SK-N-SH treated with all-trans-retinoic acid at 6 μM for 48 hours (cell line): ENCODE measurements around the gene NDE1.
"Not testable (repeated sequence)": the region's sequence is repeated elsewhere in the genome, so short reads cannot be mapped to it uniquely, and the experiment has no call there.

Experiments
- PATZ1 ChIP-seq: fragments of 250-450 bp; sonication (Bioruptor Pico); IDR thresholded peaks from 2 replicates; pipeline ENCODE4 v1.8.0; 2020; ENCODE audit warnings: mild to moderate bottlenecking, moderate library complexity, borderline replicate concordance
- POU6F1 ChIP-seq: fragments of 250-450 bp; sonication (Bioruptor Pico); IDR thresholded peaks from 2 replicates; pipeline ENCODE4 v1.8.0; 2021; ENCODE audit warnings: low read depth, mild to moderate bottlenecking, moderate library complexity, borderline replicate concordance
- RARB ChIP-seq: fragments of 250-450 bp; sonication (Bioruptor Pico); IDR thresholded peaks from 2 replicates; pipeline ENCODE4 v1.8.0; 2021; ENCODE audit warnings: mild to moderate bottlenecking, moderate library complexity
- ZC3H10 ChIP-seq: fragments of 250-450 bp; sonication (Bioruptor Pico); IDR thresholded peaks from 2 replicates; pipeline ENCODE4 v1.5.1; 2021; ENCODE audit warnings: mild to moderate bottlenecking, moderate library complexity
- ZFP30 ChIP-seq: fragments of 450-650 bp; formaldehyde crosslinking; IDR thresholded peaks from 2 replicates; pipeline ENCODE4 v1.5.0; 2022; ENCODE audit warnings: mild to moderate bottlenecking, moderate library complexity
- ZNF565 ChIP-seq: fragments of 450-650 bp; formaldehyde crosslinking; conservative IDR thresholded peaks from 2 replicates; pipeline ENCODE4 v1.5.0; 2020; ENCODE audit warnings: low read depth, mild to moderate bottlenecking, moderate library complexity

GRCh38 chr16:15649311-15649710 lies 734 bp upstream of the NDE1 start:
- TF ChIP-seq PATZ1; ZC3H10 (CRISPR knock-in tag); ZNF565 (CRISPR knock-in tag); ZFP30 (CRISPR knock-in tag); RARB (CRISPR knock-in tag); POU6F1 (CRISPR knock-in tag): not testable (repeated sequence)
